ENCODE measurements around the gene PRKAR1A.

PRKAR1A gene

GRCh38 chr17:68599552-68600066, 87.4 kb downstream of the PRKAR1A start:
- no peak for DNase-seq (ENCODE audit: low read depth, low spot score)

GRCh38 chr17:68600067-68600930, 88.1 kb downstream of the PRKAR1A start:
- no peak for DNase-seq (ENCODE audit: low read depth, low spot score)

Data from activated CD4-positive, CD25-positive, alpha-beta regulatory T cell treated with anti-CD3 and anti-CD28 coated beads, Interleukin-2, amount 50 U/mL, for 16 hours (primary cell).